Measurements from ENCODE around the gene RAB1A.

DNA sequence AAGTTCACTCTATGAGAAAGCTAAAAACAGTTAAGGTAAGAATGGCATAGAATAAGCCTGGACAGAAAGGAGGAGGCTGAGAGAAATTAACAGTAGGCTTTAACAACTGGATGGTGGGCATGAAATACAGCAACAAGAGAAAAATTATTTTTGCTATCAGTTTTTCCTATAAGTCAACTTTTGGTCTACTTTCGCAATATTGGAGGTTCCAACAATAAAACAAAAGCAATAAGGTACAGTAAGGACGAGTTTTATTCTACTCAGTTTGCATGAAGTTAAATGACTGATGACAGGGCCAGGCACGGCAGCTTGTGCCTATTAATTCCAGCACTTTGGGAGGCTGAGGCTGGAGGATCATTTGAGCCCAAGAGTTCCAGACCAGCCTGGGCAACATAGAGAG, 17.3 kb downstream of the RAB1A start:
- TF ChIP-seq EZH2 (IDR thresholded peaks at IDR 0.05; ENCODE audit: borderline replicate concordance, low read depth, low read length, poor library complexity, severe bottlenecking) = no peak
- TF ChIP-seq, protein P1, sequence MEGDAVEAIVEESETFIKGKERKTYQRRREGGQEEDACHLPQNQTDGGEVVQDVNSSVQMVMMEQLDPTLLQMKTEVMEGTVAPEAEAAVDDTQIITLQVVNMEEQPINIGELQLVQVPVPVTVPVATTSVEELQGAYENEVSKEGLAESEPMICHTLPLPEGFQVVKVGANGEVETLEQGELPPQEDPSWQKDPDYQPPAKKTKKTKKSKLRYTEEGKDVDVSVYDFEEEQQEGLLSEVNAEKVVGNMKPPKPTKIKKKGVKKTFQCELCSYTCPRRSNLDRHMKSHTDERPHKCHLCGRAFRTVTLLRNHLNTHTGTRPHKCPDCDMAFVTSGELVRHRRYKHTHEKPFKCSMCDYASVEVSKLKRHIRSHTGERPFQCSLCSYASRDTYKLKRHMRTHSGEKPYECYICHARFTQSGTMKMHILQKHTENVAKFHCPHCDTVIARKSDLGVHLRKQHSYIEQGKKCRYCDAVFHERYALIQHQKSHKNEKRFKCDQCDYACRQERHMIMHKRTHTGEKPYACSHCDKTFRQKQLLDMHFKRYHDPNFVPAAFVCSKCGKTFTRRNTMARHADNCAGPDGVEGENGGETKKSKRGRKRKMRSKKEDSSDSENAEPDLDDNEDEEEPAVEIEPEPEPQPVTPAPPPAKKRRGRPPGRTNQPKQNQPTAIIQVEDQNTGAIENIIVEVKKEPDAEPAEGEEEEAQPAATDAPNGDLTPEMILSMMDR (conservative IDR thresholded peaks at IDR 0.05; ENCODE audit: low read depth, low read length) = no peak

Measured in A673 (cell line).